GM12878 (cell line): ENCODE results near the gene TSC2. TPM values are rescaled to one million over a fixed set of nuclear protein-coding genes. Genes with fewer than 3 reads are reported as not detected.
"Not testable (repeated sequence)": the region's sequence is repeated elsewhere in the genome, so short reads cannot be mapped to it uniquely, and the experiment has no call there.

Experiments
- ATAC-seq: fragments of 200-7000 bp; cut with Tn5 transposase; 3 replicates; pipeline ENCODE4 v1.9.1; 2020; ENCODE audit warnings: mild to moderate bottlenecking, moderate library complexity
- BruUV-seq: library from RNA; stranded (reverse); fragments of 400-500 nt; replicated peaks from 2 replicates; lab custom pipeline; 2021; lab: Mats Ljungman, UMichigan
- CTCF ChIA-PET: fragments of 300-600 bp; sonication (Branson Sonifier 250); formaldehyde crosslinking; extraction: SDS; loops from one replicate; lab custom pipeline; 2021; ENCODE audit warnings: inconsistent platforms; lab: Yijun Ruan, JAX
- POLR2A ChIA-PET: fragments of 350-600 bp; formaldehyde crosslinking; extraction: SDS; loops from one replicate; lab custom pipeline; 2021; ENCODE audit warnings: inconsistent platforms; lab: Charles Lee
- RAD21 ChIA-PET: fragments of 300-600 bp; sonication (Branson Sonifier 250); formaldehyde crosslinking; loops from one replicate; lab custom pipeline; 2023; ENCODE audit warnings: antibody characterized with exemption; ENCODE audit not compliant: unreplicated experiment; lab: Charles Lee
- SMC1A ChIA-PET: fragments of 300-600 bp; sonication (Branson Sonifier 250); formaldehyde crosslinking; loops from one replicate; lab custom pipeline; 2023; ENCODE audit not compliant: unreplicated experiment, uncharacterized antibody; lab: Charles Lee
- DNase-seq: peaks from one replicate; pipeline ENCODE4 v3.0.0-alpha.2; 2011; ENCODE audit warnings: low read depth, low spot score
- FAIRE-seq: peaks from 3 replicates; lab custom pipeline; 2011; peaks lifted over from hg19 to GRCh38; lab: Jason Lieb, UNC
- H2AFZ ChIP-seq: 2 replicates; pipeline ENCODE4 v1.6.0; 2011; ENCODE audit warnings: low read depth, low read length, control low read depth; ENCODE audit not compliant: control insufficient read depth
- H3K27ac ChIP-seq: 2 replicates; pipeline ENCODE4 v1.5.1; 2011; ENCODE audit warnings: control low read depth; ENCODE audit not compliant: control insufficient read depth, insufficient read depth
- H3K27me3 ChIP-seq, 2 experiments: replicated peaks in 1 of 2; 2 replicates each; pipeline versions ENCODE4 v1.6.0 to v1.6.1; 2011; ENCODE audit warnings: low read length in 1 of 2; ENCODE audit not compliant: control insufficient read depth in 2 of 2, insufficient read depth in 2 of 2
- H3K36me3 ChIP-seq, 2 experiments: 2 replicates each; pipeline ENCODE4 v1.5.1; 2011; ENCODE audit warnings: low read length in 1 of 2; ENCODE audit not compliant: control insufficient read depth in 2 of 2, insufficient read depth in 2 of 2
- H3K4me1 ChIP-seq: 2 replicates; pipeline ENCODE4 v1.6.1; 2011; ENCODE audit warnings: mild to moderate bottlenecking, low read length, moderate library complexity, mixed read lengths; ENCODE audit not compliant: control insufficient read depth, insufficient read depth
- H3K4me2 ChIP-seq: 2 replicates; pipeline ENCODE4 v1.6.0; 2011; ENCODE audit warnings: control low read depth; ENCODE audit not compliant: control insufficient read depth, insufficient read depth
- H3K4me3 ChIP-seq: fragments of 200-600 bp; sonication (generic); 2 replicates; pipeline ENCODE4 v1.5.1; 2016
- H3K79me2 ChIP-seq: 2 replicates; pipeline ENCODE4 v1.6.0; 2011; ENCODE audit warnings: low read length; ENCODE audit not compliant: control insufficient read depth, insufficient read depth
- H3K9ac ChIP-seq: 2 replicates; pipeline ENCODE4 v1.8.0; 2011; ENCODE audit warnings: low read length, control low read depth, mixed read lengths; ENCODE audit not compliant: control insufficient read depth, insufficient read depth
- H3K9me3 ChIP-seq: replicated peaks from 3 replicates; pipeline ENCODE4 v1.5.1; 2011; ENCODE audit warnings: mild to moderate bottlenecking, low read length; ENCODE audit not compliant: control insufficient read depth, insufficient read depth
- H4K20me1 ChIP-seq: 2 replicates; pipeline ENCODE4 v1.6.0; 2011; ENCODE audit not compliant: control insufficient read depth, insufficient read depth
- FOXM1 ChIP-seq: IDR thresholded peaks from 2 replicates; pipeline ENCODE4 v1.6.1; 2012; ENCODE audit warnings: low read depth, mild to moderate bottlenecking, inconsistent platforms, low read length, moderate library complexity
- WGBS: methylation state at CpG from one replicate; pipeline ENCODE4 v1.1.6; 2016; ENCODE audit warnings: low lambda C conversion rate; ENCODE audit not compliant: insufficient replicate concordance, insufficient coverage; ENCODE audit errors: missing lambda C conversion rate; 5-methylcytosine and 5-hydroxymethylcytosine counted together
- in situ Hi-C: fragments of 300-500 bp; cut with MboI; formaldehyde crosslinking; loops from 9 replicates; pipeline ENCODE4 v1.14.3; 2018; ENCODE audit warnings: mixed read lengths
- intact Hi-C: fragments of 100-400 bp; cut with micrococcal nuclease; formaldehyde crosslinking; loops from one replicate; pipeline ENCODE4 v1.14.2; 2022; ENCODE audit not compliant: unreplicated experiment
- polyA plus RNA-seq, 11 experiments: library from polyadenylated mRNA; depleted of rRNA in 4 of 11; unstranded in 6 of 11; stranded (reverse) in 5 of 11; fragments of >200 nt; fragmentation: Nextera tagmentation in 4 of 11; fragmentation: Illumina TruSeq in 1 of 11; extraction: Ambion mirVana in 4 of 11; extraction: Trizol in 1 of 11; gene quantifications; 1 replicate in 1 of 11; 2 replicates in 10 of 11; pipeline versions ENCODE4 v1.2.1 to v1.2.3, GENCODE V29; 2011 to 2016; ENCODE audit warnings: inconsistent platforms in 2 of 11, missing spikeins in 2 of 11, low read depth in 1 of 11
- total RNA-seq, 4 experiments: library from RNA; depleted of rRNA in 3 of 4; stranded (reverse); fragments of >200 nt in 3 of 4; fragmentation: Illumina TruSeq in 1 of 4; extraction: Trizol in 1 of 4; gene quantifications; 2 replicates each; pipeline versions ENCODE4 v1.2.1 to v1.2.3, GENCODE V29; 2013 to 2021
- TF ChIP-seq, protein P1 (sequence below): fragments of 450-650 bp; IDR thresholded peaks from 2 replicates; pipeline ENCODE4 v1.6.1; 2017; ENCODE audit warnings: borderline replicate concordance

The TSC2 gene
- total and polyA plus RNA-seq, 10 of the 15 experiments (the other 5 are each of a cell fraction or from before 2014, with no cell fraction given), result 1.6 to 77.0 (median 21.6) TPM

- TF ChIP-seq, protein P1, sequence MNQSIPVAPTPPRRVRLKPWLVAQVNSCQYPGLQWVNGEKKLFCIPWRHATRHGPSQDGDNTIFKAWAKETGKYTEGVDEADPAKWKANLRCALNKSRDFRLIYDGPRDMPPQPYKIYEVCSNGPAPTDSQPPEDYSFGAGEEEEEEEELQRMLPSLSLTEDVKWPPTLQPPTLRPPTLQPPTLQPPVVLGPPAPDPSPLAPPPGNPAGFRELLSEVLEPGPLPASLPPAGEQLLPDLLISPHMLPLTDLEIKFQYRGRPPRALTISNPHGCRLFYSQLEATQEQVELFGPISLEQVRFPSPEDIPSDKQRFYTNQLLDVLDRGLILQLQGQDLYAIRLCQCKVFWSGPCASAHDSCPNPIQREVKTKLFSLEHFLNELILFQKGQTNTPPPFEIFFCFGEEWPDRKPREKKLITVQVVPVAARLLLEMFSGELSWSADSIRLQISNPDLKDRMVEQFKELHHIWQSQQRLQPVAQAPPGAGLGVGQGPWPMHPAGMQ, result no peak
- no peak for TF ChIP-seq FOXM1
- Histone ChIP-seq H3K4me2 (no peak overlapping the region), H3K36me3 (no peaks in the 10 kb centered on the region; a peak in 1 of 4 replicates), H3K9ac (no peak overlapping the region), H4K20me1 (no peaks in the 10 kb centered on the region), H3K4me3 (no peak overlapping the region), H3K79me2 (no peaks in the 10 kb centered on the region), H3K27me3 (no peaks in the 10 kb centered on the region), H2AFZ (no peak overlapping the region), H3K4me1 (no peaks in the 10 kb centered on the region), H3K27ac (no peak overlapping the region), H3K9me3 (no peaks in the 10 kb centered on the region)
- no TSS peak for BruUV-seq
- POLR2A ChIA-PET, result no interaction called here
- ATAC-seq (no peak), DNase-seq (no peak), FAIRE-seq (no peak)
- SMC1A ChIA-PET, result no interaction called here
- CTCF ChIA-PET, result no interaction called here
- RAD21 ChIA-PET, result no interaction called here
- intact Hi-C loops (no loop called here), in situ Hi-C loops (no loop called here)
- WGBS, result 93% methylated on average over 10 of the region's 13 CpGs
Measured at GRCh38 chr16:2115591-2115973, 67.8 kb downstream of the TSC2 start.

DNA sequence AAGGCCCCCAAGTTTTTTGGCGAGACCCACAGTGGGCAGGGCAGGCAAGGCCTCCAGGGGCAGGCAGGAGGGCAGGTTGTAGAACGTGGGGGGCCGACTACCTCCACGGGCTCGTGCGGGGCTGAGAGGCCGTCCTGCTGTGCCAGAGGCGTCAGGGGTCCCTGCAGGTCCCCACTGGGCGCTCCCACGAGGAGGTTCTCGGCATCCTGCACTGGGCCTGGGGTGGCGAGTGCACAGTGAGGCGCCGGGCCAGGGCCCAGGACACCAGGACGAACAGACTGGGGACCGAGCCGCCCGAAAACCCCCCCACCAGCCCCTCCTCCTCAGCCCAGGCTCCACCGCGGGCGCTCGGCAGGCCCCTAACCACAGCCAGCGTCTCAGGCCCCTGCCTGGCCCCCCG lies 68.6 kb downstream of the TSC2 start:
- CTCF ChIA-PET, H3K9ac ChIP-seq, H3K36me3 ChIP-seq, H3K4me3 ChIP-seq, H3K79me2 ChIP-seq, intact Hi-C loops, BruUV-seq, H3K27ac ChIP-seq, POLR2A ChIA-PET, H3K4me2 ChIP-seq, SMC1A ChIA-PET, H3K27me3 ChIP-seq, H3K4me1 ChIP-seq, FAIRE-seq, in situ Hi-C loops, DNase-seq, ATAC-seq, H2AFZ ChIP-seq, H3K9me3 ChIP-seq, H4K20me1 ChIP-seq, RAD21 ChIA-PET: not testable (repeated sequence)
- WGBS, result 79% methylated on average over 14 of the region's 24 CpGs

GRCh38 chr16:2117341-2117740 lies 69.6 kb downstream of the TSC2 start:
- H3K9me3 ChIP-seq, H4K20me1 ChIP-seq, H3K4me2 ChIP-seq, H3K27me3 ChIP-seq, H3K36me3 ChIP-seq, BruUV-seq, intact Hi-C loops, ATAC-seq, H3K27ac ChIP-seq, CTCF ChIA-PET, RAD21 ChIA-PET, in situ Hi-C loops, H3K79me2 ChIP-seq, POLR2A ChIA-PET, H2AFZ ChIP-seq, SMC1A ChIA-PET, H3K4me1 ChIP-seq, FAIRE-seq, H3K9ac ChIP-seq, H3K4me3 ChIP-seq, DNase-seq: not testable (repeated sequence)
- WGBS, result 91% methylated on average over 14 of the region's 25 CpGs
